HepG2 (cell line): Measurements from ENCODE around the gene TAMALIN. TPM values are rescaled to one million over a fixed set of nuclear protein-coding genes. Genes with fewer than 3 reads are reported as not detected.

Experiments
- ARID4A ChIP-seq: sonication (generic); formaldehyde crosslinking; IDR thresholded peaks from 2 replicates; pipeline ENCODE4 v1.5.0; 2020; ENCODE audit warnings: mild to moderate bottlenecking, missing genetic modification reagents, borderline replicate concordance
- ARNT2 ChIP-seq: sonication (generic); formaldehyde crosslinking; IDR thresholded peaks from 2 replicates; pipeline ENCODE4 v1.8.0; 2022; ENCODE audit warnings: mild to moderate bottlenecking, low read depth, missing genetic modification reagents, moderate library complexity
- BRD4 ChIP-seq: sonication (generic); formaldehyde crosslinking; IDR thresholded peaks from 2 replicates; pipeline ENCODE4 v1.4.0; 2020; ENCODE audit warnings: missing genetic modification reagents
- CERS6 ChIP-seq: sonication (generic); formaldehyde crosslinking; IDR thresholded peaks from 2 replicates; pipeline ENCODE4 v1.5.0; 2020; ENCODE audit warnings: missing genetic modification reagents
- HNRNPH1 ChIP-seq: fragments of 200-400 bp; formaldehyde crosslinking; optimal IDR thresholded peaks from 2 replicates; pipeline ENCODE3; 2017; ENCODE audit warnings: mild to moderate bottlenecking, low read depth, low read length
- IKZF4 ChIP-seq: sonication (generic); formaldehyde crosslinking; IDR thresholded peaks from 2 replicates; pipeline ENCODE4 v1.5.1; 2020; ENCODE audit warnings: borderline replicate concordance, mild to moderate bottlenecking, low read depth, missing genetic modification reagents; ENCODE audit errors: not compliant biosample characterization
- ISL2 ChIP-seq: sonication (generic); formaldehyde crosslinking; IDR thresholded peaks from 2 replicates; pipeline ENCODE4 v1.5.0; 2020; ENCODE audit warnings: missing genetic modification reagents
- KLF16 ChIP-seq, 2 experiments: sonication (generic) in 1 of 2; formaldehyde crosslinking in 1 of 2; IDR thresholded peaks; 2 replicates each; pipeline versions ENCODE4 v1.6.1 to v1.8.0; 2016 to 2023; ENCODE audit warnings: missing genetic modification reagents in 2 of 2, missing compliant biosample characterization in 1 of 2
- NFYC ChIP-seq: IDR thresholded peaks from 2 replicates; pipeline ENCODE4 v1.6.1; 2016; ENCODE audit warnings: missing genetic modification reagents, missing compliant biosample characterization
- NONO ChIP-seq, 2 experiments: fragments of 450-650 bp in 1 of 2; sonication (generic) in 1 of 2; formaldehyde crosslinking in 1 of 2; IDR thresholded peaks in 1 of 2; conservative IDR thresholded peaks in 1 of 2; 2 replicates each; pipeline versions ENCODE4 v1.6.1 to v1.8.0; 2017 to 2022; ENCODE audit warnings: mild to moderate bottlenecking in 1 of 2, missing genetic modification reagents in 1 of 2, moderate library complexity in 1 of 2
- NPAS2 ChIP-seq: sonication (generic); formaldehyde crosslinking; IDR thresholded peaks from 2 replicates; pipeline ENCODE4 v1.8.0; 2022; ENCODE audit warnings: mild to moderate bottlenecking, missing genetic modification reagents, borderline replicate concordance
- PCBP1 ChIP-seq: fragments of 200-400 bp; formaldehyde crosslinking; IDR thresholded peaks from 2 replicates; pipeline ENCODE4 v1.6.1; 2017; ENCODE audit warnings: mild to moderate bottlenecking, low read depth, low read length, borderline replicate concordance
- PLSCR1 ChIP-seq: sonication (generic); formaldehyde crosslinking; IDR thresholded peaks from 2 replicates; pipeline ENCODE4 v1.5.0; 2020; ENCODE audit warnings: missing genetic modification reagents, mild to moderate bottlenecking, borderline replicate concordance
- ZFYVE20 ChIP-seq: sonication (generic); formaldehyde crosslinking; IDR thresholded peaks from 2 replicates; pipeline ENCODE4 v1.8.0; 2023; ENCODE audit warnings: low read depth, mild to moderate bottlenecking, moderate library complexity, missing genetic modification reagents, borderline replicate concordance
- ZNF33B ChIP-seq: sonication (generic); formaldehyde crosslinking; IDR thresholded peaks from 2 replicates; pipeline ENCODE4 v1.5.1; 2020; ENCODE audit warnings: mild to moderate bottlenecking, missing genetic modification reagents
- ZNF382 ChIP-seq: sonication (generic); formaldehyde crosslinking; IDR thresholded peaks from 2 replicates; pipeline ENCODE4 v1.5.0; 2020; ENCODE audit warnings: missing genetic modification reagents, mild to moderate bottlenecking, borderline replicate concordance
- ZNF776 ChIP-seq: sonication (generic); formaldehyde crosslinking; IDR thresholded peaks from 2 replicates; pipeline ENCODE4 v1.4.0; 2020; ENCODE audit warnings: mild to moderate bottlenecking, missing genetic modification reagents
- ZUFSP ChIP-seq: sonication (generic); formaldehyde crosslinking; IDR thresholded peaks from 2 replicates; pipeline ENCODE4 v1.9.0; 2021; ENCODE audit warnings: missing genetic modification reagents, mild to moderate bottlenecking, borderline replicate concordance
- polyA plus RNA-seq, 8 experiments: library from polyadenylated mRNA; depleted of rRNA in 3 of 8; stranded (reverse) in 7 of 8; unstranded in 1 of 8; fragments of >200 nt; fragmentation: Illumina TruSeq in 4 of 8; extraction: Trizol in 4 of 8; gene quantifications; 2 replicates each; pipeline versions ENCODE4 v1.2.1 to v1.2.3, GENCODE V29; 2011 to 2016; ENCODE audit warnings: low read depth in 4 of 8, missing spikeins in 1 of 8, mixed read lengths in 1 of 8; ENCODE audit not compliant: insufficient read depth in 1 of 8
- total RNA-seq, 5 experiments: library from RNA; depleted of rRNA; stranded (reverse); fragments of >200 nt; fragmentation: Illumina TruSeq; extraction: Trizol; gene quantifications; 2 replicates each; pipeline ENCODE4 v1.2.3, GENCODE V29; 2016; ENCODE audit warnings: low read depth in 1 of 5
- TF ChIP-seq, protein P1 (sequence below): sonication (generic); formaldehyde crosslinking; IDR thresholded peaks from 2 replicates; pipeline ENCODE4 v1.4.0; 2020; ENCODE audit warnings: missing genetic modification reagents

TAMALIN gene
- total and polyA plus RNA-seq, 2 of the 13 experiments (the other 11 are each of a cell fraction or from before 2014, with no cell fraction given), result 2.9 to 10.9 TPM

- TF ChIP-seq ARID4A (CRISPR knock-in tag), result peak; percentile 60; the same call in 1 of the 2 replicates
- TF ChIP-seq NONO (IDR thresholded peaks at IDR 0.05), result no peak
- TF ChIP-seq NONO (CRISPR knock-in tag; conservative IDR thresholded peaks at IDR 0.05), result 0 out of 2 replicates have a peak, but pooled peaks have one; percentile 30
- no peak for TF ChIP-seq ZNF382 (CRISPR knock-in tag)
- TF ChIP-seq IKZF4 (CRISPR knock-in tag), result peak; percentile 39
- no peak for TF ChIP-seq ZUFSP (CRISPR knock-in tag)
- TF ChIP-seq CERS6 (CRISPR knock-in tag), result no peak
- TF ChIP-seq ARNT2, result no peak
- TF ChIP-seq NPAS2, result no peak
- TF ChIP-seq ZNF33B (CRISPR knock-in tag), result 0 out of 2 replicates have a peak, but pooled peaks have one; percentile 33
- TF ChIP-seq NFYC (CRISPR knock-in tag), result no peak
- TF ChIP-seq BRD4 (CRISPR knock-in tag), result no peak
- TF ChIP-seq, protein P1, sequence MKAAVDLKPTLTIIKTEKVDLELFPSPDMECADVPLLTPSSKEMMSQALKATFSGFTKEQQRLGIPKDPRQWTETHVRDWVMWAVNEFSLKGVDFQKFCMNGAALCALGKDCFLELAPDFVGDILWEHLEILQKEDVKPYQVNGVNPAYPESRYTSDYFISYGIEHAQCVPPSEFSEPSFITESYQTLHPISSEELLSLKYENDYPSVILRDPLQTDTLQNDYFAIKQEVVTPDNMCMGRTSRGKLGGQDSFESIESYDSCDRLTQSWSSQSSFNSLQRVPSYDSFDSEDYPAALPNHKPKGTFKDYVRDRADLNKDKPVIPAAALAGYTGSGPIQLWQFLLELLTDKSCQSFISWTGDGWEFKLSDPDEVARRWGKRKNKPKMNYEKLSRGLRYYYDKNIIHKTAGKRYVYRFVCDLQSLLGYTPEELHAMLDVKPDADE, result no peak
- TF ChIP-seq PCBP1, result no peak
- TF ChIP-seq HNRNPH1, result no peak
- TF ChIP-seq ISL2 (CRISPR knock-in tag), result peak; percentile 51
- TF ChIP-seq KLF16 (CRISPR knock-in tag; IDR thresholded peaks at IDR 0.05), result 0 out of 4 replicates have a peak, but pooled peaks of 1 of the 2 experiments have one; percentile 38
- no peak for TF ChIP-seq PLSCR1
- TF ChIP-seq ZFYVE20, result no peak
- TF ChIP-seq ZNF776, result 0 out of 2 replicates have a peak, but pooled peaks have one; percentile 49
Measured at GRCh38 chr12:52036587-52037171, 29.9 kb downstream of the TAMALIN start (continued).
